ENCODE results near the gene CDH23.

The CDH23 gene

DNA sequence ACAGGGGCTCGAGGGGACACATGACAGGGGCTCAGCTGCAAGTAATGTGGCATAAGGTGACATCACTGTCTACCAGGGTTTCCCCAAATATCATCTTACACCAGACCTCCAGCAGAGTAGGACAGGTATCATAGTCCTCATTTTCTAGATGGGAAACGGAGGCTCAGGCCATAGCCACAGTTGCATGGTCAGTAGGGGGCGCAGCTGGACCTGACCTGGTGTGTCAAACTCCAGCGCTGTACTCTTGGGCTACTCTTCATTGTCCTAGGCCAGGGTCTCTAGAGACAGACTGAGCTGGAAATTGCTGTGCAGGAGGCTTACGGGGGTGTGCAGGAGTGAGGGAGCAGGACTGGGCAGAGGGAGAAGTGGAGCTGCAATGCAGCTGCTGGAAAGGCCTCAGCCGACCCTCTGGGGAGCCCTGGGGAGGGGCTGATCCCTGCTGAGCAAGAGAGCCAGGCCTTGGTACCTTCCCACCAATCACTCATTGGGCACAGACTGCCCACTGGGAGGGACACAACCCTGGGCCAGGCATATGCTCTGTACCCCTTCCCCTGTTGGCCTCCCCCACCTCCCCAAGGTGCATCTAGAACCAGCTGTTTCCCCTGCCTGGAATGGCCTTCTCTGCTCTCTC, 89.9 kb downstream of the CDH23 start:
- peak; percentile 5 for DNase-seq (ENCODE audit: low read depth)

DNA sequence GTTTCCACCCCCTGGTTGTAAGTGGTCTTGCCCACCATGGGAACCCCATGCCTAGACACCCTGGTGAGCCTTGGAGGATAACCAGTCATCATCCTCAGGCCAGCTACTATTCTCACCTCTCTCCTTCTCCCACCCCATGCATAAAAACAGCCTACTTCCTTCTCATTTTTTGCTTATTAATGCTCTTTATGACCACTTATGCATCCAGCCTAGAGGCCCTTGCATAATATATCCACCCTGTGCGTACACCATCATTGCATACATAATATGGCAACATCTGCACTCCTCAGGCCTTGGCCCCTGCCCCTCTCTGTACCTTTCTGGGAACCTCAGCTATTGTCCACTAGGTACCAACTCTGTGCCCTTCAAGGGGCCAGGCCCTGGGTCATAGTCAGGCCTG, 91.0 kb downstream of the CDH23 start:
- DNase-seq (ENCODE audit: low read depth) = no peak

DNA sequence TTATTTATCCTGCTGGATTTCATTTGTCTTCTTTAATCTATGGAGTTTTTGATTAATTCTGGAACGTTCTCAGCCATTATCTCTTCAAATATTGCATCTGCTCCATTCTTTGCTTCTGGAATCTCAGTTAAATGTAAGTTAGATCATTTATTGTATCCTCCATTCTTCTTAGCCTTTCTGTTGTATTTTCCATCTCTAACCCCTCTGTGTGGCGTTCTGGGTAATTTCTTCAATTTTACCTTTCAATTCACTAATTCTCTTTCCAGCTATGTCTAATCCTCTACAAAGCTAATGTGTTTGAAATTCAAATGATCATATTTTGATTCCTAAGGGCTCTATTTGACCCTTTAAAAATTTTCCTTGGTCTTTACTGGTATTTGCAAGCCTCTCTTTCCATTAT, 92.4 kb downstream of the CDH23 start:
- DNase-seq (ENCODE audit: low read depth) = no peak

DNA sequence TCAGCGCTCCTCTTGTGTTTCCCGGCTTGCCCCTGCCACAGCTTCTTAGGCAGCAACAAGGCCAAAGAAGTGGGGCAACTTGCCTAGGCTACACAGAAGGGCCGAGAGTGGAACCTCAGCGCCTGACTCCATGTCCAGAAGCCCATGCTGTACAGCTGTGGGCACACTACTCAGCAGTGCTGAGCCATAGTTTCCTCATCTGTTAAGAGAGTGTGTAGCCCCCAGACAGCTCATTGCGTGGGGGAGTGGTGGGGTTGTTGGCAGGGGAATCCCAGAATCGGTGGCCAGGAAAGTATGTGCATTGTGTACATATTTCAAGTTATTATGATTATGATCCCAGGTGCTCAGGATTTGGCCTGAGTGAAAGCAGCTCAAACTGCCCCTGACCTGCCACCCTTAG, 96.2 kb downstream of the CDH23 start:
- DNase-seq (ENCODE audit: low read depth) = no peak

DNA sequence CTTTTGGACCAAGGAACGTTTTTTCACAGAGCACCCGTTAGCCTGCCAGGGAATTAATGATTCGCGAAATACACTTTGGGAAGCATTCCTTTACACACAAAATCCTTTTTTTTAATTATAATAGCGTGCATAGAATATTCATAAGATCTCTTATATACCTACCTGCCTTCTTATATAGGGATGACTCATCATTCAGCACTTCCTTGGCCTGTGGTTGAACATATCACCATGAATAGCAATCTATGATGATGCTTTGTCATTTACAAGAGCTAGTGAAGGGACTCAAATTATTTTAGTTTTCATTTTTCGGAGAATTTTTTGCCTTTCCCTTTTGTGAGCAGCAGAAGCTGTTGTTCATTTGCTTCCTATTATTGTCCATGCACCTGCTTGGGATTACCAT, 97.0 kb downstream of the CDH23 start:
- no peak for DNase-seq (ENCODE audit: low read depth)

DNA sequence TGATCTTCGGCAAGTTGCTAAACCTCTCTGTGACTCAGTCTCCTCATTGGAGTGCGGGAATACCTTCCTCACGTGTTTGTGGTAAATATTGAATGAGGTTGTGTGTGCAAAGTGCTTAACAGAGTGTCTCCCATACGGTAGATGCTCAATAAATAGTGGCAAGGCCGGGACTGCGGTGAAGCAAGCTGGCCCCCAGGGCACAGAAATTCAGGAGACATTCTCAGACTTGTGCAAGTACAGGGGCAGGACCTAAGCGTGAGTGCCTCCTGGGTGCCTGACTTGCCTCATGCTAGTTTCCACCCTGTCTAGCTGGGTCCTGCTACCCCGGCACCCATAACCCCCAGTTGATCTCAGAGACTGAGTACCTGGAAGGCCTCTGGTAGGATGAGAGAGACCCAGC, 97.8 kb downstream of the CDH23 start:
- no peak for DNase-seq (ENCODE audit: low read depth)

DNA sequence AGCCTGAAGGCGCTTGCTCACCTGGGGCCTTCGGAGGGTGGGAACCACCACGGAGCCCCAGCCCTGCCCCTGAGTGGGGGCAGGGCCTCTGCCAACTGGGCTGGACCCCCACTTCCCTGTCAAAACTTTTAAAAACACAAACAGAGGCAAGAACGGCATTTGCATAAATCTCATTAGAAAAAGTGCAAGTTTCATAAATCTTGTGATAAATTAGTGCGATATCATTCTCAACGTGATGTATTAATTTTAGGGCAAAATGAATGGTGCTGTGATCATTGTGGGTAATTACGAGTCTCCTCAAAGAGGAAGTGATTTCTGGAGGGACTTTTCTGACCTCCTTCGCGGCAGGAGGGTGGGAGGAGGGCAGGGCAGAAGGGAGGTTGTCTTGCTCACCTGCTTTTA, 98.3 kb downstream of the CDH23 start:
- no peak for DNase-seq (ENCODE audit: low read depth)

DNA sequence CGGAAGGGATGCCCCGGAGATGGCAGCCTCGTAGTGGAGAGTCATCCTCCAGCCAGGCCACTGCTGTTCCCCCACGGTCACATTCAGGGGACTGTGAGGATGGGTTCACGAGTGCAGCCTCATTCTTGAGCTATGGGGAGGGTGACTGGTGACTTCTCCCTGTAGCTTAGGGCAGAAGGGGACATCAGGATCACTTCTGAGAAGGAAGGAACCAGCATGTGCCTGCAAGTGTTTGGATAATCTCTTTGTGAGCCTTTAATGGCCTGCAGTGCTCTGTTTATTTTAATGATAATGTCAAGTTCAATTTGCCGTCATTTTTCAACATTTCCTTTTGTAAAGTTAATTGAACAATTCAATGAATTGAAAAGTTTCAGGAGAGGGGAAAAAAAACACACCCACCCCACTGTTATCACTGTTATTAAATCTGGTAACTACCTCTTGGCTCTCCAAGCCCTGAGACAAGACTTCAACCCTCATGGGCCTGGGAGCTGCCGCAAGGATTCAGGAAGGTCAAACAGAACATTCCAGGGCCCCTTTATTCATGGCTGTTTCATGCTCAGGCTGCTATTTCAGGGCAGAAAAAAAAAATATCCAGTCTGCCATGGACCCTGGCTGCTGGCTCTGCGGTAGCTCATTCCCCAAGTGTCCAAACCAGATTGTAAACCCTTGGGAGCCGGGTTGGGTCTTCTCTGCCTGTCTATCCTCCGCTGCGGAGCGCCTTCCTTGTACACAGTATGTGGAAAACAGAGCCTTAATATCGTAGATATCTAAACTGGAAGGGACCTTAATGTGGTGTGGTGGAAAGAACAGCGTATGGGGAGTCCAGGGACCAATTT, 100.4 kb downstream of the CDH23 start:
- no peak for DNase-seq (ENCODE audit: low read depth)

DNA sequence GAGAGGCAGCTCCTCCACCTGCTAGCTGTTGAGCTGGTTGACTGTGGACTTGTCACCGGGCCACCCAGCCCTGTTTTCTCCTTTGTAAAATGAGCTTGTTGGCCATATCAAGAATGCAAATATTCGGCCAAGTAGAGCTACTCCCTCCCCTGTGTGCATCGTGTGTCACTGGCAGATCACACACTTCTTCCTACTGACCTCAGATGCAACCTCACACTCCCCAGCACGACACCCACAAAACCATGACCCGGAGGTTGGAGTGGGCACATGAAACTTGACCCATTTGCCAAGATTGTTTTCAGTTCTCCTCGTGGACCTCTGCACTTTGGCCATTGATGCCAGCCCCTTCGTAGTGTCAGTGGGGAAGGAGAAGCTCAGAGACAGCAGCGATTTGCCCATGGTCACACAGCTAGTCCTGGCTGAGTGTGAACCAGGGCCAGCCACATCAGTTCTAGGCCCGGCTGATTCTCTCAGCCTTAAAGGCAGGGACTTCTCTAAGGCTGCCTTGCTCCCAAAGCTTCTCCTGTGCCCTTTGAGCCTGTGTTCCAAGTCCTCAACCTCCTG, 101.1 kb downstream of the CDH23 start:
- no peak for DNase-seq (ENCODE audit: low read depth)

DNA sequence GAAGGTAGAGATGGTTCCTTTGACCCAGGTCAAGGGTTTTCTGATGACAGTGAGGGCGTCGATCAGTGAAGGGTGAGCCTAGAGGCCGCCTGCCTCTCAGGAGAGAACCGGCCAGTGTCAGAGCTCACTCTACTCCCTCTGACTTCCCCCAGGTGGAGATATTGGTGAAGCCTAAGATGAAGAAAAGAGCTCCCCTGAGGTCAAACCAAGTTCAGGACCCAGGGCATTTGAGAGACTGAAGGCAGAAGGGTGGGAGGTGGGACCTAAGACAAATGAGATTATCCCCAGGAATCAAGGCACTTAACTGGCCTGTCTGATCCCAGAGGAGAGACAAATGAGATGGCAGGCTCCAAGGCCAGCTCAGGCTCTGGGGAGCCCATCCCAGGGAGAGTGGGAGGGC, 104.7 kb downstream of the CDH23 start:
- no peak for DNase-seq (ENCODE audit: low read depth)

DNA sequence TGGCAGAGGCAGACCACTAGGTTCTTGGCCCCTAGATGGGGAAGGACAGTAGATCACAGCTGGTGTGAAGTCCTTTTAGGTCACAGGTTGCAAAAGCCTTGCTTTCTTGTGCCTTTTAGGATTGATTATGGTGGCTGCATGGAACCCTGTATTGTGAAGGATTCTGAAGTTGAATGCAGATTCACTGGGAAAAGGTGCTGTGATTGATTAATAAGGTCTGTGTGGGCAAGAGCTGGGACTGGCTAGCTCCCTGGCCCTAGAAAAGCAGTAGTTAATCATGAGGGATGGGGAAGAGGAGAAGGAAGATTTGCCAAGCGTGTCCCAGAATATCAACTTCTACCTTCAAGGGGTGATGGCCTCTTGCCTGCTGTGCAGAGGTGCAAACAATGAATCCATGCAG, 105.5 kb downstream of the CDH23 start:
- DNase-seq (ENCODE audit: low read depth) = no peak

DNA sequence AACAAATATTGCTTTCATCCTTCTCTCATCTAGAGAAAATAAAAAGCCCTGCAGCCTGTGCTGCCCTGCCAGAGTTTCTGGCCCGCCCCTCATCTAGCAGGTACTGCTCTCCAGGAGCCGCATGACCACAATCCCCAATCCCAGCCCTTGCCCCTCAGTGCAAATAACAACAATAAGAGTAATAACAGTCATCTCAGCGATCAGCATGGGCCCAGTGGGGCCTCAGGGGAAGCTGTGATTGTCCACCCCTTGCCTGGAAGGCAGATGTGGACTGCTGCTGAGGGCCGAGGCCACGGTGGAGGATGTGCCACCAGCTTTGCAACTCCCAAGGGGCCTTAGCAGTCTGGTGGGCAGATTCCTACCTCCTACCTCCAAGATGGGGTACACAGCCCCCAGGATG, 106.1 kb downstream of the CDH23 start:
- DNase-seq (ENCODE audit: low read depth) = no peak

DNA sequence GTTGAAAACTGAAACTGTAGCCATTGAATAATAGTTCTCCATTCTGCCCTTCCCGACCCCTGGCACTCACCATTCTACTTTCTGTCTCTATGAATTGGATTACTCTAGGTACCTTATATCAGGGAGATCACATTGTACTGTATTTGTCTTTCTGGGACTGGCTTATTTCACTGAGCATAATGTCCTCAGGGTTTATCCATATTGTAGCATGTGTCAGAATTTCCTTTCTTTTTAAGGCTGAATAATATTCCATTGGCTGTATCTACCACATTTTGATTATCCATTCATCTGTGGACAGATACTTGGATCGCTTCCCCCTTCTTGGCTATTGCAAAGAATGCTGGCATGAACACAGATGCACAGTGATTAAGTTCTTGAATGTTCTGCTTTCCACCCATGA, 107.4 kb downstream of the CDH23 start:
- no peak for DNase-seq (ENCODE audit: low read depth)

DNA sequence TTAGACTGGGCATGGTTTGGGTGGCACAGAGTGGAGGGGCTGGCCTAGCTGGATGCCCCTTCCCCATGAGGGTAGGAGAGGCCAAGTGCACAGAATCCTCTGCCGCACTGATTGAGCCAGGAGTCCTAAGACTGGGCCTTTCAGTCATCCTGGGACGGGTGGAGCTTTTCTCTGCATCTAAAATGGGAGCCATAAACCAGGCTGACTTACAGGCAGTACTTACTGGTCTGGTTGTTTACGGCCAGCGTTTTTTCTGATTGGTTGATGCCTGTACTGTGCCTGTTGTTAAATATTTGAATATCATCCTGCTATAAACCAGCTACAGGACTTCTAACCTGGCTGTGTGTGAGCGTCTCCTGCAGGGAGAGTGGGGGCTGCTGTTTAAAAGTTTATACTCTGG, 107.8 kb downstream of the CDH23 start:
- DNase-seq (ENCODE audit: low read depth) = no peak

DNA sequence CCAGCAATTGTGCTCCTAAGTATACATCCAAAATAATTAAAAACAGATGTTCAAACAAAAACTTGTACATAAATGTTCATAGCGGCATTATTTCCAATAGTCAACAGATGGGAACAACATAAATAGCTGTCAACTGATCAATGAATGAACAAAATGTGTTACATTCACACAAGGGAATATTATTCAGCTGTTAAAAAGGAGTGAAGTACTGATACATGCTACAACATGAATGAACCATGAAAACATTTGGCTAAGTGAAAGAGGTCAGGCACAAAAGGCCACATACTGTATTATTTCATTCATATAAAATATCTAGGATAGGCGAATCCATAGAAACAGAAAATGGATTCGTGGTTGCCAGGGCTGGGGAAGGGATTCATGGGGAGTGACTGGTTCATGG, 109.1 kb downstream of the CDH23 start:
- DNase-seq (ENCODE audit: low read depth) = no peak

DNA sequence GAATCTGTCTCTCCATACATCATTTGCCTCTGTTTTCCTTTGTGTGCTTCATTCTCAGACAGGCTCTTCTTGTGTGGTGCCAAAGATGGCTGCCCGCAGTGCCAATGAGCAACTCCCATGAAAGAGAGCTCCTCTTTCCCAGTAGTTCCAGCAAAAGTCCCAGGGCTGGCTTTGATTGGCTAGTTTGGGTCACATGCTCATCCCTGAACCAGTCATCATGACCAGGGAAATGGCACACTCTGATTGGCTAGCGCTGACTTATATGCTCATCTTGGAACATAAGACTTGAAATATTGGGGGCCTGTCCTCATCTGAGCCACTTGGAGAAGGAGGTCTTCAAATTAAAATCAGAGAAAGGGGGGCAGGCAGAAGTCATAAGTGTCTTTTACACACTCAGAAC, 112.7 kb downstream of the CDH23 start:
- DNase-seq (ENCODE audit: low read depth) = no peak

DNA sequence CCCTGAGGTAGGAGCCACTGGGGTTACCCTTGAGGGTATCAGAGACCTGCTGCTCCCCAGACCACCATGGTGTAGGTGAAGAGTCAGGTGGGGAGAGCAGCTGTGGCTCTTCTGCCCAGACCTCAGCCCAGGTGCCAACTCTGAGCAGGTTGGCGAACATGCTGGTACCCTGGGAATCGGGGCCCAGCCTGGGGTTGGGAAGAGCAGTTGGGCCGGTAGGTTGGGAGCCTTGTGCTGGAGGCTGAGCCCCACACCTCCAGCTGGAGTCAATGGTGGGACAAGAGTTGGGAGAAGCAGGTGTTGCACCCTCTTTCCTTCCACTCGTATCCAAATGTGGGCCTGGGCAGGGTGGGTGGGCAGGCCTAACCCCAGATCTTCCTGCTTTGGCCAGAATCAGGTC, 114.5 kb downstream of the CDH23 start:
- no peak for DNase-seq (ENCODE audit: low read depth)

DNA sequence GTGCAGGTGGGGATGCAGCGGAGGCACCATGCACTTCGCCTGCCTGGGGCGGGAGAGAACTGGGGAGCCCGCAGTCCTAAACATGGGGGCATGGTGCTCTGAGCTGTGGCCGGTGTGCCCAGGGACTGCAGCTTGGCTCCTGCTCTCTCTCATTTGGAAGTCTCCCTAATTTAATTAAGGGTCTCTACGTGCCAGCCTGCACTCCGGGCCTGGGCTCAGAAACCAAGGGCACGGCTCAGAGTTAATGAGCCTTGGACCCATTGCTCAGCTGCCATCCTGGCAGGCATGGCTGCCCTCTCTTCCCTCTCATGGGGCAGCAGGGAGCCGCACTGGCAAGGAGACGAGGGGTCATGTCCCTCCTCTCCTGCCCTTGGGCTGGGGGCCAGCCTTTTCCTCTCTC, 115.6 kb downstream of the CDH23 start:
- no peak for DNase-seq (ENCODE audit: low read depth)

DNA sequence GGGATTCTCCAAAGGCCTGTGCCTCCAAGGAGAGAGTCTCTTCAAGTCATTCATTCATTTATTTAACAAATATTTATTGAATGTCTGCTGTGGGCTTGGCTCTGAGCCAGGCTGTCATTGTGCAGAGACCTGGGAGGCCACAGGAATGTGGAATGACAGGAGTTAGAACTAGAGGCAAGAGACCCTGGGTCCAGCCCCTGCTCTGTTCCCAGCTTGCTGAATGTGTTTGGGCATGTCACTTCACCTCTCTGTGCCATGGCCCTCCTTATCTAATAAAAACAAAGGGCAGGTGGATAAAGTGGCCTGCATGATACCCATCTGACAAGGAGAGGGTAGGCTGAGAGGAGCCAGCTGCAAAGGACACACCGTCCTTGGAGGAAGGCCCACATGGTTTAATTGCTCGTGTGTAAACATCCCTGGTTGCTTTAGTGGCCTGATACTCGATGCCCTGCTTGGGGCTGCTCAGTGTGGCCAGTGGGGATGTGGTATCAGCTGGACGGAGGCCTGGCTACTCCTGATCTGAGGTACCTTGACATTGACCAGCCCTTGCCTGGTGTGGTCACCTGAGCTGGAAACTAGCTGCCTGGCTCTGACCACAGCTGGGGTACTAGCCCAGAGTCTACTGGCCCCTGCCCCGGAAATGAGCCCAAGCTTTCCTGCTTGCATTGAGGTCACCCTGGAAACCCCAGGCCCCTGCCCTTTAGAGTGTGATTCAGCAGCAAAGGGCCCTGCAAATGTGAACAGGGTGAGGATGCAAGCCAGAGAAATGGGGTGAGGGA, 116.2 kb downstream of the CDH23 start:
- no peak for DNase-seq (ENCODE audit: low read depth)

DNA sequence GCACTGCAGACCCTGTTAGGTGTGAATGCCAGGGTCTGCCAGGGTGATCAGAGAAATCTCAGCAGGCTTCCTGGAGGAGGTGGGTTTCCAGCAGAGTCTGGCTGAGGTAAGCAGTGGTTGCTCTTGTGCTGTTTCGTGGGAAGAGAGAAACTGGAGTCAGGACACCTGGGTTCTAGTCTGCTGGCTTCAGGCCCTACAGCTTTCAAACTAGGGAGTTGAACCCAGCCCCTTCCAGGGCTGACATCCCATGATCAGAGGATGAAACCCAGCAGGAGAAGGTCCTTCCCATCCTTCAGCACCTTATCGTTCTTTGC, 116.8 kb downstream of the CDH23 start:
- no peak for DNase-seq (ENCODE audit: low read depth)

DNA sequence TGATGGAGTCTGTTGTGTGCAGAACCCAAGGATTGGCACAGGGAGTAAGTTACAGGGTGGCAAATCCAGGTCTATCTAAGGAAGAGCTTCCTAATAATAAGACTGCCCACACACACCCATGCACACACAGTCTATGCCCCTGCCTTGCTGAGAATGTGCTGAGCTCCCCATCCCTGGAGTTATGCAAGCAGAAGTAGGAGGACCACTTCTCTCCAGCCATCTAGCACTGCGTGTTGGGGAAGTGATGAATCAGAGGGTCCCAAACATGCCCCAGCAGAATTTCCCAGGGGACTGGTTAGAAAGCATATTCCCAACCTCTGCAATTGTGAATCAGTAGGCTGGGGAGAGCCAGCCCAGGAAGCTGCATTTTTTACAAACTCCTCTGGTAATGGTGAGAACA, 117.2 kb downstream of the CDH23 start:
- no peak for DNase-seq (ENCODE audit: low read depth)

DNA sequence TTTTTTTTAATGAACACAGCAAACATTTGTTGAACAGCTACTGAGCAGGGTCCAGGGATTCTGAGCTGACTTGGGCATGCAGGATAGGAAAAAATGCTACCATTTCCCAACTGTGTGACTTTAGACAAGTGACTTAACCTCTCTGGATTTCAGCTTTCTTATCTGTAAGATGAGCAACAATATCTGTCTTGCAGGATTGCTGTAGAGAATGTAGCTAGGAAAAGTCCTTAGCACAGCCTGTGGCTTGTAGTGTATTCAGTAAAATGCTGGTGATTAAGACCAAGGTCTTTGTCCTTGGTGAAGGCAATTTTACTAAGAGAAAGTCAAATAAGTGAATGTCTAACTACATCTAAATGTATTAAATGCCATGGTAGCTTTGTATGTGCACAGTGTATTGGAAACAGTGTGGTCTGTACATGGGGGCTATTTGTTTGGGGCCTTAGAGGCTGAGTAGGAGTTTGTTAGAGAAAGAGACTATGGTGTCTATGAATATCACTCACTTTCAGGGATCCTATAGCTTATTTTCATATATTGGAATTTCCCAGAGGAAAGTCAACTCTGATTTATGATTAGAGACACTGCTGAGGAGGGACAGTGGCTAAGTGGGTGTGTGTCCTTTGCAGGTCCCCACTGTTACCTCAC, 118.9 kb downstream of the CDH23 start:
- no peak for DNase-seq (ENCODE audit: low read depth)

DNA sequence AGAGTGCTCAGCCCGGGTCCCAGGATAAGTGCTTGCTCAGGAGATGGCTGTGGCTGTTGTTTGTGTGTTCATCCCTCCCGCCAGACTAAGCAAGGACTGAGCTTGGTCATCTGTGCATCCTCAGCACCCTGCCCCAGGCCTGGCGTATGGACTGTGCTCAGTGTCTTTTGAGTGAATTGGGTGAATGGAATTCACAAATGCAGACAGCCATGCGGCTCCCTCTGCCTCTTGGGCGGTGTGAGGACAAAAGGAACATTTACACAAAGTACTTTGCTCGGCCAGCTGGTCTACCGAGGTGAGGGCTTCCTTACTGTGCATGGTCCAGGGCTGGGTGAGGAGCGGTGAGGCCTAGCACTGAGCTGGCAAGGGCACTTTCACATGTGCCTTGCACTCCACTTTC, 120.2 kb downstream of the CDH23 start:
- DNase-seq (ENCODE audit: low read depth) = no peak
